Aorta (tissue), 5 donors: ENCODE measurements around the gene NDUFV3. TPM values are rescaled to one million over a fixed set of nuclear protein-coding genes. Genes with fewer than 3 reads are reported as not detected.

Experiments used
- ATAC-seq: fragments of 200-7000 bp; cut with Tn5 transposase; one replicate; pipeline ENCODE4 v1.9.1; 2022; ENCODE audit warnings: moderate library complexity; ENCODE audit not compliant: low FRiP score
- DNase-seq, 2 donors: peaks; one replicate each; pipeline ENCODE4 v3.0.0-alpha.2; 2020
- H3K27ac ChIP-seq, 2 donors: one replicate each; pipeline ENCODE4 v1.5.1; 2013; ENCODE audit warnings: low read length in 2 of 2, mild to moderate bottlenecking in 2 of 2, moderate library complexity in 2 of 2, control low read depth in 1 of 2, inconsistent platforms in 1 of 2, low read depth in 1 of 2
- H3K27me3 ChIP-seq, 2 donors: one replicate each; pipeline ENCODE4 v1.6.1; 2013; ENCODE audit warnings: control low read depth in 1 of 2, low read length in 1 of 2, mild to moderate bottlenecking in 1 of 2, moderate library complexity in 1 of 2; ENCODE audit not compliant: insufficient read depth in 2 of 2, control insufficient read depth in 1 of 2
- H3K36me3 ChIP-seq, 2 donors: one replicate each; pipeline ENCODE4 v1.6.1; 2013; ENCODE audit warnings: control low read depth in 1 of 2, low read length in 1 of 2, mild to moderate bottlenecking in 1 of 2; ENCODE audit not compliant: insufficient read depth in 2 of 2, control insufficient read depth in 1 of 2
- H3K4me1 ChIP-seq, 2 donors: one replicate each; pipeline ENCODE4 v1.6.1; 2013; ENCODE audit warnings: low read length in 2 of 2, control low read depth in 1 of 2, mild to moderate bottlenecking in 1 of 2, moderate library complexity in 1 of 2; ENCODE audit not compliant: insufficient read depth in 2 of 2, control insufficient read depth in 1 of 2
- H3K4me3 ChIP-seq, 2 donors: one replicate each; pipeline ENCODE4 v1.5.1; 2013; ENCODE audit warnings: low read length in 2 of 2, control low read depth in 1 of 2, mild to moderate bottlenecking in 1 of 2
- H3K9me3 ChIP-seq: one replicate; pipeline ENCODE4 v1.6.1; 2013; ENCODE audit warnings: mild to moderate bottlenecking, low read length; ENCODE audit not compliant: control insufficient read depth
- WGBS, 2 donors: extraction: QIAGEN DNeasy Blood & Tissue Kit; methylation state at CpG; one replicate each; pipeline ENCODE4 v1.1.7; 2013; 5-methylcytosine and 5-hydroxymethylcytosine counted together
- intact Hi-C, 2 donors: fragments of 100-400 bp; cut with DNase I; formaldehyde crosslinking; loops; one replicate each; pipeline versions ENCODE4 v1.14.2 to v1.15.0; 2022
- polyA plus RNA-seq, 2 donors: library from polyadenylated mRNA; stranded (reverse); fragments of 200-250 nt; gene quantifications; one replicate each; pipeline ENCODE4 v1.2.3, GENCODE V29; 2013
- total RNA-seq, 2 donors: library from RNA; stranded (reverse); fragmentation: NEBNext Ultra II Directional; extraction: Animal tissue kit (Norgen Biotek cat#: 25700); gene quantifications; one replicate each; pipeline ENCODE4 v1.2.1, GENCODE V29; 2021
- donor health status: healthy with polysubstance abuse.
- donor health status: Bipolar disorder and iron deficiency.
- donor health status: DM: no; HTN: no; CAD: no.
- donor health status: DM: no; HTN: no; CAD: no.
- donor health status: DM: yes; HTN: yes; CAD: no.

Gene NDUFV3
- total and polyA plus RNA-seq, 4 donors, result 16.3 to 34.4 (median 26.9) TPM

DNA sequence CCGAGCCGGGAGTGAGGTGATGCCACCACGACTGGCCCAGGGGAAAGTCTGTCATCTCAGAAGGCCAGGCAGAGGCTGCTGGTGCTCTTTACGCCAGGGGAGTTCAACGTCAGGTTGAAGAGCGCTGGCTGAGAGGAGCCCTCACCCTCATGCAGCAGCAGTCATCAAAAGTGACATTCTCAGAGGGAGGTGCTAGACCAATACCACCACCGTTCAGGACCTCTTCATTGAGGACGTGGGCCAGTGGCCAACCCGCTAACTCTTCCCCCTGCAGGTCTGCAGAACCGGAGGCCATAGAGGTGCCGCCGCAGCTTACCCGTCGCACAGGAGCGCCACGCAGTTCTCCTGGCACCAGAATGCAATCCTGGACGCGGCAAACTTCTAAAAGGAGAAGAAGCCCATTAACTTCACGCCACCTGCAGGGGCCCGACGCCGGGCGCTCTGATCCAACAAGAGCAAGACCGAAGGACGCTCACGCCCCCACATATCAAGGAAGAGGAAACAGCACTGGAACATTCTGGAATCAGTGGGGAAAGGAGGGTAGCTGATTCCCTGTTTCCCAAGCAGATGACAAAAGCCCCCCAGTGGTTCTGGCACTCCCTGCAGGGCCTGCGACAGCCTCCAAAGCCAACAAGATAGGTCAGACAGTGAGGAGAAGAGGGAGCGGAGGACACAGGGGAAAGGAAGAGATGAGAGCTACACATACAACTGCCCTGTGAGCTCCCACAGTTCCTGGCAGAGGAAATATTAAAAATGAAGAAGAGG lies 38.7 kb upstream of the NDUFV3 start:
- Histone ChIP-seq H3K36me3 (peaks cover 0 to 12% of the 10 kb centered on the region in 2 donors), H3K27me3 (no peaks in the 10 kb centered on the region), H3K4me3 (no peak overlapping the region), H3K4me1 (no peaks in the 10 kb centered on the region), H3K9me3 (no peaks in the 10 kb centered on the region), H3K27ac (no peak overlapping the region)
- intact Hi-C loops, result no loop called here
- DNase-seq, result no peak
- WGBS, 2 donors, result 92 to 94% methylated on average over 28 of the region's 28 CpGs
- no peak for ATAC-seq

DNA sequence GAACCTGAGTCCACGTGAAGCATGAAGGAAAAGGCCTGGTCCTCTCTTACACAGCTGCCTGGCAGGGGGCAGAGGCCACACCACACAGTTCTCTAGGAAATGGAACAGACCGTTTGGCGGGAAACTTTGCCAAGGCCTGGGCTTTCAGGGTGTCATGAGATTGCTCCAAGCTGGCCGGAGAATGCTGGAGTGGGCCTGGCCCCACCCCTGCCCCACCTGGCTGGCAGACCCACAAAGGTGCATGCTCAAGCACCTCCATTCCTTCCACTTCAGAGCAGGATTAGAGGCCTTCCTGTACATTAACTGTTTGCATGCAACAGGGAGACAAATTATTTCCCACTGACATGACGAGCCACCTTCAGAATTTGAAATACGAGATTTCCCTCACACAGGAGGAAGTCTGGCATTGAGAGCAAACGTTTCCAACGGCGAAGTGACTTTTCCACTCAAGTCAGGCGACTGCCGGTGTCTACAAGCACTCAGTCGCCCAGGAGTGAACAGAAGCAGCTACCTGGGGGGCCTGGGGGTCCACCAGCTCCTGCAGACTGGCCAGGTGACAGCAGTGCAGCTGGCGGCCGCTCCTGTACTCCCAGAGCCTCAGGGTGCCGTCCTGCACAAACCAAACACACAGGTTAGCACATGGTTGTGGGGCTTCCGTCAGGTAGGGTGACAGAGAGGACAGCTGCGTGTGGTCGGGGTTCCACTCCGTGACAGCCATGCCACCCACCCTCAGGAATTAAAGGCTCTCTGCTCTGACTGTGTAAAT lies 37.8 kb upstream of the NDUFV3 start:
- Histone ChIP-seq H3K27me3 (no peaks in the 10 kb centered on the region), H3K36me3 (peaks cover 0 to 11% of the 10 kb centered on the region in 2 donors), H3K27ac (no peak overlapping the region), H3K4me1 (no peaks in the 10 kb centered on the region), H3K4me3 (no peak overlapping the region), H3K9me3 (no peaks in the 10 kb centered on the region)
- ATAC-seq, result no peak
- intact Hi-C loops, result no loop called here
- 88 to 89% methylated on average over 19 of the region's 19 CpGs for WGBS, 2 donors
- DNase-seq, result no peak

DNA sequence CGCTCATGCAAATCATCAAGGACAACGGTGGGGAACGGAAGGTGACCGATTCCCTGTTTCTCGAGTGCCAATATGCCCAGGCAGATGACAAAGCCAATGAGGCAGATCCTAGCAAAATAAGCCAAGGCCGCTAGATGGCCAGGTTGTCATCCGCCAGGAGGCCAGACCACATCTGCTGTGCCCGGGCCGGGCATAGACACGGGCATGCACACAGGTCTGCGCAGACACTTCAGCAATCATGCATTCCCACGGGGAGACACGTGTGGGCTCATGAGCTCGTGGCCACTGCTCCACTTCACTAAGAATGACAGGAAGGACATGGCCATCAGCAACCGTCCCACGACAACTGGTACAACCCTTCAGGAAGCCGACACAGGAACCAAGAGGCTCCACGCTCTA lies 37.2 kb upstream of the NDUFV3 start:
- no peaks in the 10 kb centered on the region for H3K9me3 ChIP-seq
- DNase-seq, result no peak
- no peak overlapping the region for H3K27ac ChIP-seq
- WGBS, 2 donors, result 91 to 92% methylated on average over 18 of the region's 18 CpGs
- H3K27me3 ChIP-seq, result no peaks in the 10 kb centered on the region
- ATAC-seq, result no peak
- H3K36me3 ChIP-seq, result peaks cover 0 to 11% of the 10 kb centered on the region in 2 donors
- intact Hi-C loops, result no loop called here
- H3K4me3 ChIP-seq, result no peak overlapping the region
- no peaks in the 10 kb centered on the region for H3K4me1 ChIP-seq

DNA sequence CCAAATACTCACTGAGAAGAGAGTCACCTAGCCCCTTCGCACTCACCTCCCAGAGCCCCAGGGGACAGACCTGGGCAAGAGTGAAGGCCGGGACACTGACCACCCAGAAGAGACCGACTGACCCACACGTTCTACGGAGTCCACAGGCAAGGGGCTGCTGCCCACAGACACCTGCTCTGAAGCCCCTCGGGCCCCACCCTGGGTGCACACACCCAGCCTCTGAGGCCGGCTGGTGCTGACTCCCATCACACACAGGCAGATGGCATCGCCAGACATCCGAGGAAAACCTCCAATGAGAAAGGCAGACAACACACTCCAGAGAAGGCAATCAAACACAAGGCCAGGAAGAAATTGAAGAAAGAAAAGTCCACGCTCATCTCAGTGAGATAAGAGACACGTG lies 35.9 kb upstream of the NDUFV3 start:
- peaks cover 0 to 11% of the 10 kb centered on the region in 2 donors for H3K36me3 ChIP-seq
- no peaks in the 10 kb centered on the region for H3K4me1 ChIP-seq
- intact Hi-C loops, result no loop called here
- no peak for DNase-seq
- no peaks in the 10 kb centered on the region for H3K27me3 ChIP-seq
- 93 to 97% methylated on average over 11 of the region's 11 CpGs for WGBS, 2 donors
- no peak for ATAC-seq
- H3K4me3 ChIP-seq, result no peak overlapping the region
- no peaks in the 10 kb centered on the region for H3K9me3 ChIP-seq
- H3K27ac ChIP-seq, result no peak overlapping the region

DNA sequence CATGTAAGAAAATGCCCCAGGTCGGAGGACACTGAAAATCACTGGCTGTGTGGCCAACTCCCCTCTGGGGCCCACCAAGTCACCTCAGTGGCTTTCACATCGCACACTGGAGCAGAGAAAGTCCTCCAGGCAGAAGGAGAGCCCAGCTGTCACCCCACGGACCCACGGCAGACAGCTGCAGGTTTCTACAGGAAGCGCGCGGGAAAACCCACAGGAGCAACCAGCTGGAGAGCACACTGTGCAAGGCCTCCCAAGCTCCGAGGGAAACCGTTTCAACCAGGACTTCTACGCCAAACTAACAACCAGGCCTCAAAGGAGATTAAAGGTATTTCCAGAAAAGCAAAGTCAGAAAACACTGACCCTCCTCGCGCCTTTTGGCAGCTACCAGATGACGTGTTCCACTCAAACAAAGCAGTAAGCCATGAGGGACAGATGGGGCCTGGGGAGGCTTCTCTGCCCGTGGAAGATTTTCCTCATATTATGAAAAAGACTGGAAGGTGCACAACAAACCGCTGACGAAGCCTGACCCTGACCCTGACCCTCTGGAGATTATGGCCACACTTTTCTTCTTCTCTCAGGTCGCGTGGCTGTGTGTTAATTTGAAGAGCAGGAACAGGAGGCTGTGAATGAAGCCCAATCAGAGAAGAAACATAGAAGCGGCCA lies 34.8 kb upstream of the NDUFV3 start:
- peaks cover 0 to 14% of the 10 kb centered on the region in 2 donors for H3K36me3 ChIP-seq
- intact Hi-C loops, result no loop called here

DNA sequence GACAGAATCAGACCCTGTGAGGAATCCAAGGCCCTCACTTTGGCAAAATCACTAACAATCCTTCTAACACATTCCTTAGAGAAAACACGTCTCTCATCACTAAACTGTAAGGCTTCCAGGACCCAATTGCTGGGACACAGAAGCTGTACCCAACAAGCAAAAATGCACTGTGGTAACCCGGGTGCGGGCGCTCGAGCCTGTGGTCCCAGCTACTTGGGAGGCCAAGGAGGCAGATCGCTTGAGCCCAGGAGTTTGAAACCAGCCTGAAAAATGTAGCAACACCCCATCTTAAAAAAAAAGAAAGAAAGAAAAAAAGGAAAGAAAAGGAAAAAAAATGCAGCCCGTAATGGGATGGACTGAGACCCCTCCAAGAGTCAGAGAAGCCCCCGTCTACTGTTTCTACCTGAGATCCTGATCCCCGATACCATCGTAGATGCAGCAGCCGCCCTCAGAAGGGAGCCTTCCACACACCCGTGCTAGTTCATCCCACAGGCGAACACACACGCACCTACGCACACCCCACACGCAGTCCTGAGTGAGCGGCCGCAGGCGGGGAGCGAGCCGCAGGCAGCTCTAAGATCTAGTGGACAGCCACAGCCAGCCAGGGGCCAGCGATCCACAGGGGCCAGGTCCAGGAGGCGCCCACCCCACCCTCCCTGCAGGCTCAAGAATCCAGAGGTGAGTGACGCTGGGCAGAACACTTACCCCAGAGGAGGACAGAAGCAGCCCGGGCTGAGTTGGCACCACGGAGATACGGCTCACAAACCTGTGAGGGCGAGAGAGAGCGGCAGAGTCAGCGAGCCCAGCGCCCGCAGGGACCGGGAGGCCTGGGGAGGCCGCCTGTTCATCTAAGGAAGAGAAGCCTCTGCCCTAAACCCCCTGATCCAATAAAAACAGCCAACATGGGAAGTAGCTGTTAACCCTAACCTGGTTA lies 33.9 kb upstream of the NDUFV3 start:
- no peaks in the 10 kb centered on the region for H3K4me1 ChIP-seq
- no peak for ATAC-seq
- H3K9me3 ChIP-seq, result no peaks in the 10 kb centered on the region
- H3K27me3 ChIP-seq, result no peaks in the 10 kb centered on the region
- H3K27ac ChIP-seq, result no peak overlapping the region
- peaks cover 0 to 14% of the 10 kb centered on the region in 2 donors for H3K36me3 ChIP-seq
- 95 to 96% methylated on average over 34 of the region's 34 CpGs for WGBS, 2 donors
- no peak overlapping the region for H3K4me3 ChIP-seq
- no peak for DNase-seq
- intact Hi-C loops, result no loop called here

More for the DNA sequence above, 34.8 kb upstream of the NDUFV3 start:
- DNase-seq (no peak), ATAC-seq (no peak)
- Histone ChIP-seq H3K27me3 (no peaks in the 10 kb centered on the region), H3K4me3 (no peak overlapping the region), H3K4me1 (no peaks in the 10 kb centered on the region), H3K27ac (no peak overlapping the region), H3K9me3 (no peaks in the 10 kb centered on the region)
- 89 to 92% methylated on average over 19 of the region's 19 CpGs for WGBS, 2 donors

DNA sequence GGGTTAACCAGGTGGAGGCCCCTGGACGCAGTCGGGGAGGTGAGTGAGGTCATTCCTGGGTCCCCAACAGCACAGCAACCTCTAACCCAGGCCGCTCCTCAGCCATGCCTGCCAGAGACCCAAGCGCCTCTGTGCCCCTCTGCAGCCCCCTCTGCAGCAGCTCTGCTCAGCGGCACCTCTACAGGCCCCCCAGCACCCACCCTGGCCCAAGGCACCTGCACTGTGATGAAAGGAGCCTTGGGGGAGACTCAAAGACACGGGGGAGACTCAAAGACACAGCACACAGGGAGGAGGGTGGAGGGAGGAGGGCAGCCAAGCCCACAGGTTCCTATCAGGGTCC lies 33.2 kb upstream of the NDUFV3 start:
- Histone ChIP-seq H3K4me3 (no peak overlapping the region), H3K27ac (no peak overlapping the region), H3K9me3 (no peaks in the 10 kb centered on the region), H3K27me3 (no peaks in the 10 kb centered on the region), H3K4me1 (no peaks in the 10 kb centered on the region), H3K36me3 (peaks cover 0 to 14% of the 10 kb centered on the region in 2 donors)
- DNase-seq (no peak), ATAC-seq (no peak)
- intact Hi-C loops, result no loop called here
- WGBS, 2 donors, result 91 to 95% methylated on average over 5 to 6 of the region's 6 CpGs

DNA sequence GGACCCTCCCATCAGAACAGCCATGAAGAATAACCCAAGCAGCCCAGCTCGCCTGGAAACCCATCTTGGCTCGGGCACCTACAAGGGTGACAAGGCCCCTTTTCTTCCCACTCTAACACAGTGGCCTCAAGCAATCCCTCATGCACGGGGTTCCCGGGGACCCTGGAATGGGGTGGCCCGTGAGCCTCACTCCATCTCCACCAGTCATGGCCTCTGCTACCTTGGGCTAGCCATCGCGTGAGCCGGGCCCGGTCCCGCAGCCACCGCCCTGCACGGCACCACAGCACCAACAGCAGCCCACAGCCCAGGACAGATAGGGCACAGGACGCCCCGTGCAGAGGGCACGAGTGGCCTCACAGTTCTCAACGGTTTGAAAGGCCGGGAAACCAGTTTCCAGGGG lies 32.8 kb upstream of the NDUFV3 start:
- WGBS, 2 donors, result 95 to 96% methylated on average over 17 of the region's 17 CpGs
- no peak for ATAC-seq

More for the DNA sequence above, 32.8 kb upstream of the NDUFV3 start:
- H3K4me1 ChIP-seq, result no peaks in the 10 kb centered on the region
- DNase-seq, result no peak
- intact Hi-C loops, result no loop called here
- no peaks in the 10 kb centered on the region for H3K27me3 ChIP-seq
- no peak overlapping the region for H3K27ac ChIP-seq
- H3K36me3 ChIP-seq, result peaks cover 0 to 12% of the 10 kb centered on the region in 2 donors
- no peak overlapping the region for H3K4me3 ChIP-seq
- H3K9me3 ChIP-seq, result no peaks in the 10 kb centered on the region
